Smooth muscle cell (in vitro differentiated cells): ENCODE results near the gene ETNPPL. TPM values are rescaled to one million over a fixed set of nuclear protein-coding genes. Genes with fewer than 3 reads are reported as not detected.
"Not testable (repeated sequence)": the region's sequence is repeated elsewhere in the genome, so short reads cannot be mapped to it uniquely, and the experiment has no call there.

Experiments used
- DNase-seq: peaks from one replicate; lab custom pipeline; 2025; ENCODE audit not compliant: unreplicated experiment; lab: John Stamatoyannopoulos, UW
- H2AFZ ChIP-seq: fragments of 200-600 bp; sonication (generic); 2 replicates; pipeline ENCODE4 v1.6.0; 2016; ENCODE audit warnings: antibody characterized with exemption, low read depth, mild to moderate bottlenecking
- H3F3A ChIP-seq: fragments of 200-600 bp; sonication (generic); 2 replicates; pipeline ENCODE4 v1.6.0; 2017; ENCODE audit warnings: antibody characterized with exemption, low read depth
- H3K27ac ChIP-seq: fragments of 200-600 bp; sonication (generic); 2 replicates; pipeline ENCODE4 v1.5.1; 2016; ENCODE audit warnings: low read depth, mild to moderate bottlenecking
- H3K27me3 ChIP-seq: fragments of 200-600 bp; sonication (generic); 2 replicates; pipeline ENCODE4 v1.6.1; 2016; ENCODE audit warnings: low read depth, mild to moderate bottlenecking
- H3K36me3 ChIP-seq: fragments of 200-600 bp; sonication (generic); 2 replicates; pipeline ENCODE4 v1.5.1; 2016; ENCODE audit warnings: low read depth
- H3K4me1 ChIP-seq: fragments of 200-600 bp; sonication (generic); 2 replicates; pipeline ENCODE4 v1.5.1; 2016; ENCODE audit warnings: low read depth
- H3K4me2 ChIP-seq: fragments of 200-600 bp; sonication (generic); 2 replicates; pipeline ENCODE4 v1.6.0; 2016; ENCODE audit warnings: mild to moderate bottlenecking
- H3K4me3 ChIP-seq: fragments of 200-600 bp; sonication (generic); 2 replicates; pipeline ENCODE4 v1.5.1; 2016; ENCODE audit warnings: mild to moderate bottlenecking
- H3K79me2 ChIP-seq: fragments of 200-600 bp; sonication (generic); 2 replicates; pipeline ENCODE4 v1.6.0; 2016; ENCODE audit warnings: low read depth, mild to moderate bottlenecking
- H3K9ac ChIP-seq: fragments of 200-600 bp; sonication (generic); 2 replicates; pipeline ENCODE4 v1.6.0; 2016; ENCODE audit warnings: low read depth
- H3K9me3 ChIP-seq: fragments of 200-600 bp; sonication (generic); replicated peaks from 2 replicates; pipeline ENCODE4 v1.5.1; 2016; ENCODE audit warnings: low read depth
- H4K20me1 ChIP-seq: fragments of 200-600 bp; sonication (generic); 2 replicates; pipeline ENCODE4 v1.6.0; 2016; ENCODE audit warnings: low read depth
- WGBS: methylation state at CpG from one replicate; pipeline ENCODE4 v1.1.7; 2016; ENCODE audit warnings: low lambda C conversion rate; 5-methylcytosine and 5-hydroxymethylcytosine counted together
- polyA plus RNA-seq: library from polyadenylated mRNA; unstranded; fragments of >200 nt; fragmentation: Nextera tagmentation; extraction: Ambion mirVana; gene quantifications from 2 replicates; pipeline ENCODE4 v1.2.1, GENCODE V29; 2016
- total RNA-seq: library from RNA; depleted of rRNA; stranded (reverse); fragments of >200 nt; gene quantifications from 2 replicates; pipeline ENCODE4 v1.2.3, GENCODE V29; 2014
- TF ChIP-seq, protein P1 (sequence below): fragments of 200-600 bp; sonication (generic); IDR thresholded peaks from 2 replicates; pipeline ENCODE4 v1.5.1; 2017; ENCODE audit warnings: borderline replicate concordance, mild to moderate bottlenecking, antibody characterized with exemption; ENCODE audit not compliant: insufficient read depth, poor library complexity, severe bottlenecking

The ETNPPL gene
- total and polyA plus RNA-seq, 2 experiments from 2014 or later: not detected

DNA sequence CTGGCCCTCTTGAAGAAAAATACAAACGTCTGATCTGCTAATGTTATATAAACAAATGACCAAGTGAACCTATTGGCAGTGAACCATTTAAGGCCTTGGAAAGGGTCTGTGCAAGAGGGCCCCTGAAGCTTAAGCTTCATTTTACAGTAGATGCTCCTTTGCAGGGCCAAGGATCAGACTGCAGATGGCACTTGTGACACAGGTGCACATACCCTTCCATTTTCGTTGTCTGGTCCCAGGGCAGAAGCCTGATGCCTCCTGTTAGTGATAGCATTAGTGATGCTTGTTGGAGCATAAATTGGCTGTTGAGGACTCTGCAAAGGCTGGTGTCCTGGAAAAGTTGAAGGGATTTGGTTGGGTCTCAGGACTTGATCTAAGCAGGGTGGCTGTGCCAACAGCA, 46.5 kb downstream of the ETNPPL start:
- no peak overlapping the region for H3K27ac ChIP-seq
- no peak overlapping the region for H3K9ac ChIP-seq
- no peak for DNase-seq
- H3K4me1 ChIP-seq: no peaks in the 10 kb centered on the region
- H2AFZ ChIP-seq: no peak overlapping the region
- TF ChIP-seq, protein P1, sequence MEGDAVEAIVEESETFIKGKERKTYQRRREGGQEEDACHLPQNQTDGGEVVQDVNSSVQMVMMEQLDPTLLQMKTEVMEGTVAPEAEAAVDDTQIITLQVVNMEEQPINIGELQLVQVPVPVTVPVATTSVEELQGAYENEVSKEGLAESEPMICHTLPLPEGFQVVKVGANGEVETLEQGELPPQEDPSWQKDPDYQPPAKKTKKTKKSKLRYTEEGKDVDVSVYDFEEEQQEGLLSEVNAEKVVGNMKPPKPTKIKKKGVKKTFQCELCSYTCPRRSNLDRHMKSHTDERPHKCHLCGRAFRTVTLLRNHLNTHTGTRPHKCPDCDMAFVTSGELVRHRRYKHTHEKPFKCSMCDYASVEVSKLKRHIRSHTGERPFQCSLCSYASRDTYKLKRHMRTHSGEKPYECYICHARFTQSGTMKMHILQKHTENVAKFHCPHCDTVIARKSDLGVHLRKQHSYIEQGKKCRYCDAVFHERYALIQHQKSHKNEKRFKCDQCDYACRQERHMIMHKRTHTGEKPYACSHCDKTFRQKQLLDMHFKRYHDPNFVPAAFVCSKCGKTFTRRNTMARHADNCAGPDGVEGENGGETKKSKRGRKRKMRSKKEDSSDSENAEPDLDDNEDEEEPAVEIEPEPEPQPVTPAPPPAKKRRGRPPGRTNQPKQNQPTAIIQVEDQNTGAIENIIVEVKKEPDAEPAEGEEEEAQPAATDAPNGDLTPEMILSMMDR: no peak
- H4K20me1 ChIP-seq: no peaks in the 10 kb centered on the region
- H3K9me3 ChIP-seq: no peaks in the 10 kb centered on the region
- no peaks in the 10 kb centered on the region for H3K27me3 ChIP-seq
- H3K36me3 ChIP-seq: no peaks in the 10 kb centered on the region
- no peak overlapping the region for H3K4me3 ChIP-seq
- no peaks in the 10 kb centered on the region for H3F3A ChIP-seq
- WGBS: 72% methylated on average over 2 of the region's 2 CpGs
- H3K79me2 ChIP-seq: no peaks in the 10 kb centered on the region
- no peak overlapping the region for H3K4me2 ChIP-seq

DNA sequence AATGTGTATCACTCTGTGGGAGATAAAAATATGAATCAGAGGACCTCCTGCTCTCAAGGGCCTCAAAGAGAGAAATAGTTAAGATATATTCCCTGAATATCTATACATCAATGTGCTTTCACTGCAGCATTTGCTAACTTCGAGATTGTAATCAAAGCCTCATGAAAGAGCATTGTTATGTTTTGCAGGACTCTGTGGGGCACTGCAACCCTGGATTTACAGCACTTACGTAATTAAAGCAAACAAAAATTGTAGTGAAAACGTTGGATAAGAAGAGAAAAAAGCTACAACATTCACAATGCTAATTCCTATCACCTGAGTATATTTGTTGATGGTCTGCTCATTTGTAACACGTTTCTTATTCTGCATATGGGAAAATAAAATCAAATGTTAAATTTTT, 48.0 kb downstream of the ETNPPL start:
- TF ChIP-seq, protein P1: no peak
- H4K20me1 ChIP-seq: no peaks in the 10 kb centered on the region
- no peak overlapping the region for H3K4me2 ChIP-seq
- no peak overlapping the region for H3K4me3 ChIP-seq
- H3K36me3 ChIP-seq: no peaks in the 10 kb centered on the region
- no peak overlapping the region for H2AFZ ChIP-seq
- H3K9me3 ChIP-seq: no peaks in the 10 kb centered on the region
- H3F3A ChIP-seq: no peaks in the 10 kb centered on the region
- H3K79me2 ChIP-seq: no peaks in the 10 kb centered on the region
- no peaks in the 10 kb centered on the region for H3K27me3 ChIP-seq
- no peaks in the 10 kb centered on the region for H3K4me1 ChIP-seq
- no peak overlapping the region for H3K27ac ChIP-seq
- DNase-seq: no peak
- H3K9ac ChIP-seq: no peak overlapping the region
- whole genome bisulfite sequencing: 36% methylated on average over 4 of the region's 4 CpGs

DNA sequence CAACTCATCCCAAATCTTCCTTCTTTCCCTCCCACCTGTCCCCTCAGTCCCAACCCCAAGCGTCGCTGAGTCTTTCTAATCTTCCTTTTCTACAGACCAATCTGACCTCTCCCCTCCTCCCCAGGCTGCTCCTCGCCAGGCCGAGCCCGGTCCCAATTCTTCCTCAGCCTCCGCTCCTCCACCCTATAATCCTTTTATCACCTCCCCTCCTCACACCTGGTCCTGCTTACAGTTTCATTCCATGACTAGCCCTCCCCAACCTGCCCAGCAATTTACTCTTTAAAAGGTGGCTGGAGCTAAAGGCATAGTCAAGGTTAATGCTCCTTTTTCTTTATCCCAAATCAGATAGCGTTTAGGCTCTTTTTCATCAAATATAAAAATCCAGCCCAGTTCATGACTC, 52.3 kb downstream of the ETNPPL start:
- not testable (repeated sequence) for H3K27me3 ChIP-seq, H3F3A ChIP-seq, H3K4me2 ChIP-seq, H3K4me1 ChIP-seq, H3K9ac ChIP-seq, H3K27ac ChIP-seq, H3K36me3 ChIP-seq, DNase-seq, H2AFZ ChIP-seq, H4K20me1 ChIP-seq, H3K4me3 ChIP-seq, H3K9me3 ChIP-seq, H3K79me2 ChIP-seq
- 88% methylated on average over 7 of the region's 7 CpGs for WGBS

DNA sequence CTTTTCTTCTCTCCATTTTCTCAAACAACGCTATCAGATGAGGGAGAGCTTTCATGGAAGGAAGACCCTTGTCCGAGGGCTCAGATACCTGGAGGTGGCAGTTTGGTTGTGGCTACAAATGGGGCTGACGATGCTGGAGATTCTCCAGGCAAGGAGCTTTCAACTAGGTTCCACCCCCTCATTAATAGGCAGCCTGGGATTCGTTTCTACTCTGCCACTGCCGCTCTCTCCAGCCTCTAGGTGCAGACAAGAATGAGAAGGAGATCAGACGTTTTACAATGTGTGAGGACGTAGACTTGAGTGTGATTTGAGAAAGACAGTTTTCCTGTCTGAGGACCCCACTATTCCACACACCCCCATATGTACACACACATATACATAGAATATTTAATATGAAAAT, 53.1 kb downstream of the ETNPPL start:
- Histone ChIP-seq H4K20me1 (no peaks in the 10 kb centered on the region), H3K27ac (no peak overlapping the region), H3K9ac (no peak overlapping the region), H3K36me3 (no peaks in the 10 kb centered on the region), H3K4me1 (no peaks in the 10 kb centered on the region), H3K4me3 (no peak overlapping the region), H3K27me3 (no peaks in the 10 kb centered on the region), H3K9me3 (no peaks in the 10 kb centered on the region), H3F3A (no peaks in the 10 kb centered on the region), H3K79me2 (no peaks in the 10 kb centered on the region), H3K4me2 (no peak overlapping the region), H2AFZ (no peak overlapping the region)
- TF ChIP-seq, protein P1: no peak
- 80% methylated on average over 7 of the region's 7 CpGs for WGBS
- no peak for DNase-seq
